IMR-90 (cell line): ENCODE measurements around the gene PAFAH1B1. TPM values are rescaled to one million over a fixed set of nuclear protein-coding genes. Genes with fewer than 3 reads are reported as not detected.

Experiments
- ATAC-seq: fragments of 200-7000 bp; cut with Tn5 transposase; 2 replicates; pipeline ENCODE4 v1.9.1; 2020; ENCODE audit warnings: low read depth, mild to moderate bottlenecking, moderate library complexity
- BruUV-seq: library from RNA; stranded (reverse); fragments of 400-500 nt; replicated peaks from 2 replicates; lab custom pipeline; 2021; lab: Mats Ljungman, UMichigan
- CTCF ChIA-PET: fragments of 300-600 bp; formaldehyde crosslinking; extraction: SDS; loops from one replicate; lab custom pipeline; 2021; ENCODE audit warnings: antibody characterized with exemption; lab: Yijun Ruan, JAX
- POLR2A ChIA-PET: fragments of 300-600 bp; sonication (Branson Sonifier 250); formaldehyde crosslinking; loops from one replicate; lab custom pipeline; 2022; ENCODE audit warnings: antibody characterized with exemption; ENCODE audit not compliant: unreplicated experiment; lab: Charles Lee
- DNase-seq: peaks from one replicate; pipeline ENCODE4 v3.0.0; 2013
- H2AFZ ChIP-seq: replicated peaks from 2 replicates; pipeline ENCODE3; 2013; ENCODE audit warnings: low read length, mild to moderate bottlenecking; ENCODE audit not compliant: poor library complexity
- H2AK5ac ChIP-seq: 2 replicates; pipeline ENCODE4 v1.6.1; 2013; ENCODE audit warnings: low read depth, low read length, inconsistent platforms
- H2AK9ac ChIP-seq: replicated peaks from 2 replicates; pipeline ENCODE3; 2013; ENCODE audit warnings: mild to moderate bottlenecking, low read depth, low read length, moderate library complexity; ENCODE audit not compliant: poor library complexity
- H2BK120ac ChIP-seq: 2 replicates; pipeline ENCODE4 v1.6.1; 2013; ENCODE audit warnings: low read depth, low read length, inconsistent platforms
- H2BK15ac ChIP-seq: 3 replicates; pipeline ENCODE4 v1.6.1; 2013; ENCODE audit warnings: low read depth, low read length, inconsistent platforms
- H2BK20ac ChIP-seq: 2 replicates; pipeline ENCODE4 v1.6.1; 2013; ENCODE audit warnings: low read depth, mild to moderate bottlenecking, inconsistent platforms, low read length, moderate library complexity
- H2BK5ac ChIP-seq: 2 replicates; pipeline ENCODE4 v1.6.1; 2013; ENCODE audit warnings: mild to moderate bottlenecking, low read depth, low read length, inconsistent platforms; ENCODE audit not compliant: poor library complexity, severe bottlenecking
- H3K14ac ChIP-seq: replicated peaks from 2 replicates; pipeline ENCODE4 v1.6.1; 2013; ENCODE audit warnings: low read depth, low read length, inconsistent platforms
- H3K18ac ChIP-seq: 2 replicates; pipeline ENCODE4 v1.6.1; 2013; ENCODE audit warnings: low read depth, low read length, control low read depth
- H3K23ac ChIP-seq: 2 replicates; pipeline ENCODE4 v1.6.1; 2013; ENCODE audit warnings: low read depth, low read length, inconsistent platforms
- H3K27ac ChIP-seq: 2 replicates; pipeline ENCODE4 v1.5.1; 2013; ENCODE audit warnings: mild to moderate bottlenecking, control low read depth, low read length; ENCODE audit not compliant: insufficient read depth
- H3K27me3 ChIP-seq: 2 replicates; pipeline ENCODE4 v1.6.1; 2013; ENCODE audit warnings: low read length; ENCODE audit not compliant: control insufficient read depth, insufficient read depth
- H3K36me3 ChIP-seq: 2 replicates; pipeline ENCODE4 v1.6.1; 2013; ENCODE audit warnings: low read length, mixed read lengths; ENCODE audit not compliant: control insufficient read depth, insufficient read depth
- H3K4ac ChIP-seq: 2 replicates; pipeline ENCODE4 v1.6.1; 2013; ENCODE audit warnings: low read depth, low read length, inconsistent platforms
- H3K4me1 ChIP-seq: 2 replicates; pipeline ENCODE4 v1.6.1; 2013; ENCODE audit warnings: low read length, mixed read lengths; ENCODE audit not compliant: control insufficient read depth, insufficient read depth
- H3K4me2 ChIP-seq: 2 replicates; pipeline ENCODE4 v1.6.1; 2013; ENCODE audit warnings: low read depth, mild to moderate bottlenecking, control low read depth, low read length, moderate library complexity
- H3K4me3 ChIP-seq: 2 replicates; pipeline ENCODE4 v1.5.1; 2013; ENCODE audit warnings: low read depth, mild to moderate bottlenecking, control low read depth, low read length, moderate library complexity; ENCODE audit not compliant: insufficient read depth
- H3K56ac ChIP-seq: 2 replicates; pipeline ENCODE4 v1.6.1; 2013; ENCODE audit warnings: low read length, inconsistent platforms; ENCODE audit not compliant: insufficient read depth; ENCODE audit errors: extremely low read depth
- H3K79me1 ChIP-seq, 2 experiments: 2 replicates each; pipeline ENCODE4 v1.6.1; 2013; ENCODE audit warnings: low read length in 2 of 2, inconsistent platforms in 1 of 2, low read depth in 1 of 2
- H3K9ac ChIP-seq: 2 replicates; pipeline ENCODE4 v1.6.1; 2013; ENCODE audit warnings: low read depth, low read length, control low read depth
- H3K9me1 ChIP-seq: 2 replicates; pipeline ENCODE4 v1.6.1; 2013; ENCODE audit warnings: low read length, inconsistent platforms; ENCODE audit not compliant: insufficient read depth
- H3K9me3 ChIP-seq: 2 replicates; pipeline ENCODE4 v1.6.1; 2013; ENCODE audit warnings: low read length; ENCODE audit not compliant: control insufficient read depth, insufficient read depth
- H4K20me1 ChIP-seq: 2 replicates; pipeline ENCODE4 v1.6.1; 2013; ENCODE audit warnings: low read length, inconsistent platforms; ENCODE audit not compliant: insufficient read depth
- H4K5ac ChIP-seq: 2 replicates; pipeline ENCODE4 v1.6.1; 2013; ENCODE audit warnings: mild to moderate bottlenecking, low read depth, low read length, control low read depth
- H4K8ac ChIP-seq, 2 experiments: 2 replicates each; pipeline ENCODE4 v1.6.1; 2013; ENCODE audit warnings: low read depth in 2 of 2, low read length in 2 of 2, control low read depth in 1 of 2, inconsistent platforms in 1 of 2
- H4K91ac ChIP-seq: 2 replicates; pipeline ENCODE4 v1.6.1; 2013; ENCODE audit warnings: low read depth, low read length, inconsistent platforms; ENCODE audit not compliant: insufficient read depth
- BHLHE40 ChIP-seq: fragments of 150-350 bp; IDR thresholded peaks from 2 replicates; pipeline ENCODE4 v1.6.1; 2016; ENCODE audit warnings: mild to moderate bottlenecking, low read depth, low read length
- CEBPB ChIP-seq: IDR thresholded peaks from 2 replicates; pipeline ENCODE4 v1.6.1; 2012; ENCODE audit warnings: low read depth, low read length, improper control_type of control experiment
- FOS ChIP-seq: fragments of 150-350 bp; IDR thresholded peaks from 2 replicates; pipeline ENCODE4 v1.6.1; 2016; ENCODE audit warnings: low read depth, low read length
- MAFK ChIP-seq: IDR thresholded peaks from 2 replicates; pipeline ENCODE4 v1.6.1; 2012; ENCODE audit warnings: low read depth, low read length, improper control_type of control experiment
- MAZ ChIP-seq: IDR thresholded peaks from 2 replicates; pipeline ENCODE4 v1.6.1; 2012; ENCODE audit warnings: low read depth, mild to moderate bottlenecking, low read length, improper control_type of control experiment, moderate library complexity, borderline replicate concordance
- MXI1 ChIP-seq: IDR thresholded peaks from 2 replicates; pipeline ENCODE4 v1.6.1; 2012; ENCODE audit warnings: low read depth, mild to moderate bottlenecking, low read length, moderate library complexity, borderline replicate concordance
- POLR2A ChIP-seq: IDR thresholded peaks from 2 replicates; pipeline ENCODE4 v1.6.1; 2012; ENCODE audit warnings: mild to moderate bottlenecking, low read depth, low read length
- RAD21 ChIP-seq: IDR thresholded peaks from 2 replicates; pipeline ENCODE4 v1.6.1; 2012; ENCODE audit warnings: low read length, improper control_type of control experiment
- RCOR1 ChIP-seq: IDR thresholded peaks from 2 replicates; pipeline ENCODE4 v1.6.1; 2012; ENCODE audit warnings: mild to moderate bottlenecking, low read length, improper control_type of control experiment; ENCODE audit not compliant: insufficient replicate concordance
- SMC3 ChIP-seq: fragments of 150-350 bp; IDR thresholded peaks from 2 replicates; pipeline ENCODE4 v1.6.1; 2016; ENCODE audit warnings: low read depth, mild to moderate bottlenecking, antibody characterized with exemption, low read length, moderate library complexity
- WGBS, 2 experiments: methylation state at CpG; one replicate each; pipeline versions ENCODE4 v1.1.5 to v1.1.7; 2013; ENCODE audit warnings: missing lambda C conversion rate in 2 of 2; ENCODE audit not compliant: insufficient read length in 1 of 2; ENCODE audit errors: extremely low coverage in 2 of 2; 5-methylcytosine and 5-hydroxymethylcytosine counted together
- dilution Hi-C: fragments of 300-500 bp; cut with HindIII; formaldehyde crosslinking; loops from one replicate; pipeline ENCODE4 v1.14.3; 2018; ENCODE audit warnings: low sequenced_read_pairs; ENCODE audit not compliant: unreplicated experiment
- in situ Hi-C: fragments of 300-500 bp; cut with MboI; formaldehyde crosslinking; loops from 3 replicates; pipeline ENCODE4 v1.14.3; 2019; ENCODE audit warnings: low sequenced_read_pairs, inconsistent platforms, mixed read lengths
- intact Hi-C: fragments of 100-400 bp; cut with micrococcal nuclease; formaldehyde crosslinking; loops from 2 replicates; pipeline ENCODE4 v1.10.0; 2022
- polyA plus RNA-seq, 3 experiments: library from polyadenylated mRNA; depleted of rRNA; stranded (reverse); fragments of >200 nt; gene quantifications; 2 replicates each; pipeline ENCODE4 v1.2.3, GENCODE V29; 2012; ENCODE audit warnings: low replicate concordance in 1 of 3
- total RNA-seq: library from RNA; depleted of rRNA; stranded (reverse); fragments of >200 nt; gene quantifications from 2 replicates; pipeline ENCODE4 v1.2.3, GENCODE V29; 2012
- TF ChIP-seq, protein P1 (sequence below): fragments of 150-350 bp; IDR thresholded peaks from 2 replicates; pipeline ENCODE4 v1.6.1; 2017; ENCODE audit warnings: mild to moderate bottlenecking, antibody characterized with exemption, low read length, low read depth
- TF ChIP-seq, protein P2 (sequence below): fragments of 150-350 bp; IDR thresholded peaks from 2 replicates; pipeline ENCODE4 v1.6.1; 2016; ENCODE audit warnings: low read depth, mild to moderate bottlenecking, low read length, moderate library complexity, borderline replicate concordance

Gene PAFAH1B1
- total and polyA plus RNA-seq, 2 of the 4 experiments (the other 2 are of a cell fraction): 64.5 to 127 TPM

DNA sequence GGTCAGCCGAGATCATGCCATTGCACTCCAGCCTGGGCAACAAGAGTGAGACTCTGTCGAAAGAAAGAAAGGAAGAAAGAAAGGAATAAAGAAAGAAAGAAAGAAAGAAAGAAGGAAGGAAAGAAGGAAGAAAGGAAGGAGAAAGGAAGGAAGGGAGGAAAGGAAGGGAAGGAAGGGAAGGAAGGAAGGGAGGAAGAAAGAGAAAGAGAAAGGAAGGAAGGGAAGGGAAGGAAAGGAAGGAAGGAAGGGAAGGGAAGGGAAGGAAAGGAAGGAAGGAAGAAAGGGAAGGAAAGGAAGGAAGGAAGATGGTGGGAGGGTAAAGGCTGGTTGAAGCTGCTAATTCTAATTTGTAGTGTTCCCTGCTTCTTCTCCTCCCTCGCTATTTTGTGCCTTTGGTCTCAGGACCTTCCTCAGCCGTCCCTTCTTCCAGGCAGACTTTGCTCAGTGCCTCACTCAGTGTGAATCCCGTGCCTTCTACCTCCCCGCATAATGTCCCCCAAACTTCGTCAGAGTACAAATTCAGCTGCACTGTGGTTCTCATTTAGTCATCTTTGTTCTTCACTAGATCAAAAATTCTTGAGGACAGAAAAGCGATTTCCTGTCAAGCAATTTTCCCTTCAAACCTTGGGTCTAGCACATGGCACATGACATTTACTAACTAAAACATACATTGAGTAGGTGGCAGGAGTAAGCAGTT is 31.1 kb upstream of the PAFAH1B1 start:
- Histone ChIP-seq H2AFZ (no peak overlapping the region), H4K5ac (no peak overlapping the region), H2AK5ac (no peak overlapping the region), H4K91ac (no peak overlapping the region), H3K4me2 (no peak overlapping the region), H4K20me1 (no peaks in the 10 kb centered on the region), H4K8ac (no peak overlapping the region), H3K79me1 (no peaks in the 10 kb centered on the region), H3K4ac (no peak overlapping the region), H2BK20ac (no peak overlapping the region), H2BK15ac (no peak overlapping the region), H3K36me3 (no peaks in the 10 kb centered on the region), H2BK120ac (no peak overlapping the region), H3K23ac (no peak overlapping the region), H3K4me1 (no peaks in the 10 kb centered on the region), H3K9ac (no peak overlapping the region), H3K4me3 (no peak overlapping the region), H3K18ac (no peak overlapping the region), H2AK9ac (no peak overlapping the region), H3K9me1 (no peaks in the 10 kb centered on the region), H3K27me3 (no peaks in the 10 kb centered on the region; the same call in 1 of the 2 replicates), H3K56ac (no peak overlapping the region), H2BK5ac (no peak overlapping the region), H3K27ac (no peak overlapping the region), H3K14ac (no peak overlapping the region), H3K9me3 (peaks cover 6% of the 10 kb centered on the region)
- 65% methylated on average over 5 of the region's 8 CpGs; no CpG with 5 or more reads in 1 of the 2 experiments for WGBS, 2 experiments
- CTCF ChIA-PET: no interaction called here
- POLR2A ChIA-PET: no interaction called here
- BruUV-seq: no TSS peak
- intact Hi-C loops (no loop called here), in situ Hi-C loops (no loop called here), dilution Hi-C loops (no loop called here)
- no peak for ATAC-seq
- no peak for DNase-seq
- TF ChIP-seq, protein P1, sequence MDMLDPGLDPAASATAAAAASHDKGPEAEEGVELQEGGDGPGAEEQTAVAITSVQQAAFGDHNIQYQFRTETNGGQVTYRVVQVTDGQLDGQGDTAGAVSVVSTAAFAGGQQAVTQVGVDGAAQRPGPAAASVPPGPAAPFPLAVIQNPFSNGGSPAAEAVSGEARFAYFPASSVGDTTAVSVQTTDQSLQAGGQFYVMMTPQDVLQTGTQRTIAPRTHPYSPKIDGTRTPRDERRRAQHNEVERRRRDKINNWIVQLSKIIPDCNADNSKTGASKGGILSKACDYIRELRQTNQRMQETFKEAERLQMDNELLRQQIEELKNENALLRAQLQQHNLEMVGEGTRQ: no peak
- TF ChIP-seq POLR2A: no peak
- no peak for TF ChIP-seq BHLHE40
- TF ChIP-seq RCOR1: no peak
- TF ChIP-seq FOS: no peak
- no peak for TF ChIP-seq MAFK
- TF ChIP-seq, protein P2, sequence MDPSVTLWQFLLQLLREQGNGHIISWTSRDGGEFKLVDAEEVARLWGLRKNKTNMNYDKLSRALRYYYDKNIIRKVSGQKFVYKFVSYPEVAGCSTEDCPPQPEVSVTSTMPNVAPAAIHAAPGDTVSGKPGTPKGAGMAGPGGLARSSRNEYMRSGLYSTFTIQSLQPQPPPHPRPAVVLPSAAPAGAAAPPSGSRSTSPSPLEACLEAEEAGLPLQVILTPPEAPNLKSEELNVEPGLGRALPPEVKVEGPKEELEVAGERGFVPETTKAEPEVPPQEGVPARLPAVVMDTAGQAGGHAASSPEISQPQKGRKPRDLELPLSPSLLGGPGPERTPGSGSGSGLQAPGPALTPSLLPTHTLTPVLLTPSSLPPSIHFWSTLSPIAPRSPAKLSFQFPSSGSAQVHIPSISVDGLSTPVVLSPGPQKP: no peak
- no peak for TF ChIP-seq MXI1
- no peak for TF ChIP-seq CEBPB
- TF ChIP-seq SMC3: no peak
- TF ChIP-seq RAD21: no peak
- TF ChIP-seq MAZ: no peak
